GM12875 (cell line): ENCODE results near the gene CNN3.

Source experiments
- H3K4me3 ChIP-seq: one replicate; pipeline ENCODE4 v1.5.1; 2011; ENCODE audit warnings: low read depth, low read length, control low read depth
- CTCF ChIP-seq: IDR thresholded peaks from 2 replicates; pipeline ENCODE4 v1.5.1; 2011; ENCODE audit warnings: low read depth, mild to moderate bottlenecking, control low read depth, inconsistent platforms, low read length, moderate library complexity, borderline replicate concordance; ENCODE audit not compliant: insufficient read depth

Gene CNN3

DNA sequence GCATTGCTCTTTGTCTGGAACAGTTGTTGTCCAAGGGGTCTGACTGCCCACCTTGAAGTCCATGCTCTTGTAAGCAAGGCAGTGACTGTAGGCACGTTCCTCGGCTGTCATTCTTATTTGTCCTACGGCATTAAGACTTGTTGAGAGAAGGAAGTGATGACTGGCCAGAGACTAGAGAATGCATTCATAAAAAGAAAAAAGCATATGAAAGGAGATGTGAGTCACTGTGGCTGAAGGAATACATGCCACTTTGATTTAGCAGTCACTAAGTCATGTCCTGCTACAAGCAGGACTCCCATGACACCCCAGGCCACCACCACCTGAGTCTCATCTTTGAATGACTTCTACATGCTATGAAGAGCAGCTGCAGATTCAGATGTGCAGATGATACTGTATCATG, 50.5 kb downstream of the CNN3 start:
- H3K4me3 ChIP-seq: no peak overlapping the region
- no peak for TF ChIP-seq CTCF

DNA sequence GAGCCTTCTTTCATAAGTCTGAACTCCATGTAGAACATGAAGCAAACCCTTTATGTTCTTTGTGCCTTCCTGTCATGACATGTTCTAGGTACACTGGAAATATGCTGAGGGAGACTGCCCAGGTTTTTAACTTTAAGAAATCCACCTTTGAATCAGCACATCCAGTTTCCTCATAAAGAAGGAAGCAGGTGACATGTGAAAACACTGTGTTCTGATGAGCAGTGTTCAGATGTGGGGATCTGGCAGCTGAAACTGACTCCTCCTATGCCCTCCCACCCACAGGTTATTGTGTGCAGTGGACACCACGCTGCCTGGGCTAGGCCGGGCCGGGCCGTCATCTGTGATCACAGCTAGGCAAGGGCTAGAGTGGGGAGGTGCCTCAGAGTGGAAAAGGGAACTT, 51.1 kb downstream of the CNN3 start:
- H3K4me3 ChIP-seq: no peak overlapping the region
- no peak for TF ChIP-seq CTCF

DNA sequence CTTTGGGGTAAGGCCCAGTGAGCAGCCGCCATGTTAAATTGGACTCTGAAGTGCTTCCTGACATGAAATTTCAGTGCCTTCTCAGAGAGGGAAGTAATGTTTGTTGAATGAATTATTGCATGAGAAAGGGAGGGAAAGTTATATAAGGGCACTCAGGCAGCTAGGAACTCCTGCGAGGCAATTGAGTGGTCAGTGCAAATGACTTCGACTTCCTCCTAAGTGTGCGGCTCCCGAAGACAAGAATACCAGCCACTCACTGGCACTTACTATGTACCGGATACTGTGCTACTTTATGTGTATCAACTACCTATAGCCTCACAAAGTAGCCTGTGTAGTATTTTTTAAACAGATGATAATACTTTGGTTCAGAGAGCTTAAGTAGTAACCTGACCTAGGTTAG, 52.5 kb downstream of the CNN3 start:
- TF ChIP-seq CTCF: no peak
- no peak overlapping the region for H3K4me3 ChIP-seq

DNA sequence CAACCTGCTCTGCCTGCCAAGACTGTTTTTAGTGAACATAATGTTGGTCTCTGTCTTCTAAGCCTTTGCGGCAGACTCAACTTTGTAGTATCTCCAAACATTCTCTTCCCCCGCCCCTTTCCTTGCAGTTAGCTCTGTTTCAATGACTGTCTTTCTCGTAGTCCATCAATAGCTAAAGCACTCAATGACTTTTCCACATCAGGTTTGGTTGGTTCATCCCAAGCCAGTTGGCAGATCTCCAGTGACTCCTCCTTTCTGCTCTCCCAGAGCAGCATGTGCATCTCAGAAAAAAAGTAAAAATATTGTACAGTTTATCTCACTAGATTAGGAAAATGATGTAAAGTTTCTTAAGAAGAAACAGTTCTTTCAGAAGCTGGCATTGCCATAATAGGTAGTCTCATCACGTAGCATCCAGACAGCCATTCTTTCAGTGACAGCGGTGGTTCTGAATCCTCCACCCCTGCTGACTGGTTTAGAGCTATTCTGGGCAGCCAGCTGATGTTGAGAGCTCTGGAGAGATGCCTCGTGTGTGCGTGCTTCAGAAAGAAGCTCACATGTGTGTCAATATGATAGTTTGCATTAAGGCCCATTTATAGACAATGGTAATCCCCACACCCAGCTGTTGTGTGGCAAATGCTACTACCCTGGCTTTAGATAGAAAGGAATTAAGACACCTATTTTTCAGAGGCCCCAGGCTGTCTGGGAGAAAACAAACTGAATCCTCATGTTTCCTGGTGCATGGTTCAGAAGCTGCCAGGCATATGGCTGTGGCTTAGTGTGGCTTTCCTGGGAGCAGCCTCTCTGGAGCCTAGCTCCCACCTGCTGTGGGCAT, 53.2 kb downstream of the CNN3 start:
- no peak overlapping the region for H3K4me3 ChIP-seq
- TF ChIP-seq CTCF: no peak

DNA sequence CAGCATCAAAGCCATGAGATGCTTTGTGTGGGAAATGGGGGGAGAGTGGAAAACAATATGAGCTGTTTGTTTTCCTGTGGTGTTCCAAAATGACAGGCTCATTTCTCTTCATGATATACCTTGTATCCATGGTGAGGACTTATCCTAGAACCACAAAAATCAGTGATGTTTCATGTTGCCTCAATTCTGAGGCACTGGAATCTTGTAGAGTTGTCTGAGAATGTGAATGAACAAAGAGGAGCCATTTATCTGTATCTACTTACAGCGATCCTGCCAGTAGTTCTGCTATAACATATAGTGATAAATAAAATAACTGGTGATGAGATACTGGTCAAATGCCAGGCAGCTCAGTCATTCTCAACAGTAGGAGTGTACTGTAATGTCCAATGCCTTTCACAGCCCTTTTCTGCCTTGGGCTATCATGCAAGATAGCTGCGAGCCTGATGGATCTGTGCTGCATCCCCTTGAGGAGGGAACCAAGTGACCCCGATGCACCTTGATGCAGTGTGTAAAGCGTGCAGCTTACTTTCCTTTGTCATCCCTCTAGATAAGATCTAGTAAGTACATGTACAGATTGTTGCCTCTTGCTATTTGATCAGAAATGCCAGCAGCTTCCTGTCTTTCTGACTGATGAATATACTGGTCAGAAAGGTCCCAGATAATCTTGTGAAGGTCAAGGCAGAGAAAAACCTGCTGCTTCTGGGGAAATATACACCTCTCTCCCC, 54.0 kb downstream of the CNN3 start:
- no peak for TF ChIP-seq CTCF
- H3K4me3 ChIP-seq: no peak overlapping the region

- no peak overlapping the region for H3K4me3 ChIP-seq
- TF ChIP-seq CTCF: no peak
Measured at GRCh38 chr1:94871031-94871430, 55.9 kb downstream of the CNN3 start.
